Measurements from ENCODE around the gene ARSG. TPM values are rescaled to one million over a fixed set of nuclear protein-coding genes. Genes with fewer than 3 reads are reported as not detected.

The ARSG gene
- total RNA-seq, 4 donors from 2014 or later, result 9.1 to 28.3 (median 18.1) TPM

- Histone ChIP-seq H3K27me3 (no peaks in the 10 kb centered on the region), H3K4me1 (peaks cover 0 to 8% of the 10 kb centered on the region in 2 donors), H3K36me3 (no peaks in the 10 kb centered on the region), H3K27ac (no peak overlapping the region), H3K4me3 (replicated peaks in 1 of 3) (no peak overlapping the region), H3K9me3 (no peaks in the 10 kb centered on the region)
- 92 to 93% methylated on average over 7 of the region's 7 CpGs for WGBS, 2 donors
- DNase-seq, result no peak
- intact Hi-C loops (cut with DNase I), result no loop called here
- TF ChIP-seq POLR2A (IDR thresholded peaks at IDR 0.05), result no peak
- TF ChIP-seq, protein P1, sequence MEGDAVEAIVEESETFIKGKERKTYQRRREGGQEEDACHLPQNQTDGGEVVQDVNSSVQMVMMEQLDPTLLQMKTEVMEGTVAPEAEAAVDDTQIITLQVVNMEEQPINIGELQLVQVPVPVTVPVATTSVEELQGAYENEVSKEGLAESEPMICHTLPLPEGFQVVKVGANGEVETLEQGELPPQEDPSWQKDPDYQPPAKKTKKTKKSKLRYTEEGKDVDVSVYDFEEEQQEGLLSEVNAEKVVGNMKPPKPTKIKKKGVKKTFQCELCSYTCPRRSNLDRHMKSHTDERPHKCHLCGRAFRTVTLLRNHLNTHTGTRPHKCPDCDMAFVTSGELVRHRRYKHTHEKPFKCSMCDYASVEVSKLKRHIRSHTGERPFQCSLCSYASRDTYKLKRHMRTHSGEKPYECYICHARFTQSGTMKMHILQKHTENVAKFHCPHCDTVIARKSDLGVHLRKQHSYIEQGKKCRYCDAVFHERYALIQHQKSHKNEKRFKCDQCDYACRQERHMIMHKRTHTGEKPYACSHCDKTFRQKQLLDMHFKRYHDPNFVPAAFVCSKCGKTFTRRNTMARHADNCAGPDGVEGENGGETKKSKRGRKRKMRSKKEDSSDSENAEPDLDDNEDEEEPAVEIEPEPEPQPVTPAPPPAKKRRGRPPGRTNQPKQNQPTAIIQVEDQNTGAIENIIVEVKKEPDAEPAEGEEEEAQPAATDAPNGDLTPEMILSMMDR (IDR thresholded peaks at IDR 0.05), result no peak
Measured at GRCh38 chr17:68295086-68295485, 3.8 kb downstream of the ARSG start.

DNA sequence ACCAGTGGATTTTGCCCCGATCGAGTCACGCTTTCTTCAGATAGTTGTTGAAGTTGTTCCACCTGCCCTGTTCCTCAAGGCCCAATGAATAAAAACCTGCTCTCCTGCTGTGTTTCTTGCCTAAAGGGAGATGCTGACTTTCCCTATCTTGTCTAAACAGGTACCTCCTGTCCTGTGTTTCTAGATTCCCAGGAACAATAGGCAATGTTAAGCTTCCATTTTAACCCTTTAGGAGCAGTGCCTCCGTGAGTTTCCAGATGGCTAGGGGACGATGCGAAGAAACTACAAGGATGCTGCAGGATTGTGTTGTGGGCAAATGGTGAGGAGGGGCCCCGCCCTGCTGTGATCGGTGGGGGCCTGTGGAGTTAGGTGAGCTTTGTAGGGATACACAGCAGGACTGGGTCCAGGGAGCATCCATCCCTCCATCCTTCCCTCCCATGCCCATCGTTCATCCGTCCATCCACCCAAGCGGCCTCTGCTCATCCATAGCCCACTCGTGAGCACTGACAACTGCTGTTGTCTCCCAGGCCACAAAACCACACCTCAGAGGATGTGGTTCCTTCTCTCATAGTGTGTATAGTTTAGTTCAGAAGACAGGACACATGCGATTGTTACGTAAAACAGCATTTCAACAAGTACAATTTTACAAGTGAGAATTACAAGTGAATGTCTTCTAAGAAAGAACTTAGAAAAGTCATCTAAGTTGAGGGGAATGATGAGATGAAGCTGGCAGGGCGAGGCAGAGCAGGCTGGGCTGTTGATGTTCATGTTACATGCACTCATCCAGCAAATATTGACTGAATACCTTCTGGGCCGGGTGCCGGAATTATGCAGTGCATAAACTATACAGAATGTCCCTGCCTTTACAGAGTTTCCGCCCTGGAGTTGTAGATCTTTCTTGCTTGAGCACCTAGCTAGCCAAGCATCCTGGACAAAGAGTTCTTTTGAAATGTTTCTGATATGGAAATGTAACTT is 5.2 kb downstream of the ARSG start:
- H3K9me3 ChIP-seq, result no peaks in the 10 kb centered on the region
- TF ChIP-seq POLR2A (IDR thresholded peaks at IDR 0.05), result no peak
- TF ChIP-seq, protein P1 (IDR thresholded peaks at IDR 0.05), result no peak
- H3K27me3 ChIP-seq, result no peaks in the 10 kb centered on the region
- no peaks in the 10 kb centered on the region for H3K36me3 ChIP-seq
- peaks cover 0 to 8% of the 10 kb centered on the region in 2 donors for H3K4me1 ChIP-seq
- WGBS, 2 donors, result 88 to 91% methylated on average over 18 of the region's 18 CpGs
- no peak overlapping the region for H3K4me3 ChIP-seq (replicated peaks in 1 of 3)
- DNase-seq, result peak; percentile 6 to 21
- H3K27ac ChIP-seq, result no peak overlapping the region
- intact Hi-C loops (cut with DNase I), result no loop called here

GRCh38 chr17:68297195-68297594 is 5.9 kb downstream of the ARSG start:
- TF ChIP-seq POLR2A (IDR thresholded peaks at IDR 0.05), result no peak
- TF ChIP-seq, protein P1 (IDR thresholded peaks at IDR 0.05), result no peak
- DNase-seq, result no peak
- Histone ChIP-seq H3K9me3 (no peaks in the 10 kb centered on the region), H3K36me3 (no peaks in the 10 kb centered on the region), H3K4me1 (peaks cover 3 to 10% of the 10 kb centered on the region in 2 donors), H3K27ac (no peak overlapping the region), H3K4me3 (replicated peaks in 1 of 3) (no peak overlapping the region), H3K27me3 (no peaks in the 10 kb centered on the region)
- intact Hi-C loops (cut with DNase I), result no loop called here
- 81 to 82% methylated on average over 4 of the region's 4 CpGs for WGBS, 2 donors

DNA sequence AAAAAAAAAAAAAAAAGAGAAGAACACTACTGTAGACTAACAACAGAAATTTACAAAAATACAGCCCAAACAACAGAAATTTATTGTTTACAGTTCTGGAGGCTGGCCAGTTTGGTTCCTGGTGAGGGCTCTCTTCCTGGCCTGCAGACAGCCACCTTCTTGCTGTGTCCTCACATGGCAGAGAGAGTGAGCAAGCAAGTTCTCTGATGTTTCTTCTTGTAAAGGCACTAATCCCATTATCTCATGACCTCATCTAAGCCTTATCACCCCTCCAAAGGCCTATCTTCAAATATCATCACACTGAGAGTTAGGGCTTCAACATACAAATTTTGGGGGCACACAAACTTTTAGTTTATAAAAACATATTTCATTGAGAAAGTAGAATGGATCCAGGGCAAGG is 7.3 kb downstream of the ARSG start:
- intact Hi-C loops (cut with DNase I), result no loop called here

More for the DNA sequence above, 7.3 kb downstream of the ARSG start:
- H3K9me3 ChIP-seq, result no peaks in the 10 kb centered on the region
- no peak overlapping the region for H3K27ac ChIP-seq
- no peak overlapping the region for H3K4me3 ChIP-seq (replicated peaks in 1 of 3)
- TF ChIP-seq POLR2A (IDR thresholded peaks at IDR 0.05), result no peak
- TF ChIP-seq, protein P1 (IDR thresholded peaks at IDR 0.05), result no peak
- no peak for DNase-seq
- peaks cover 10 to 16% of the 10 kb centered on the region in 2 donors for H3K4me1 ChIP-seq
- no peaks in the 10 kb centered on the region for H3K36me3 ChIP-seq
- H3K27me3 ChIP-seq, result no peaks in the 10 kb centered on the region
